COR-L47 (cell line): ENCODE data around the gene RABEPK.
A peak's percentile ranks its signal among the peaks of the same experiment; 100 is the strongest.
"Not testable (repeated sequence)": the region's sequence is repeated elsewhere in the genome, so short reads cannot be mapped to it uniquely, and the experiment has no call there.

Experiments
- DNase-seq: peaks from one replicate; lab custom pipeline; 2025; lab: John Stamatoyannopoulos, UW

RABEPK gene, protein sequence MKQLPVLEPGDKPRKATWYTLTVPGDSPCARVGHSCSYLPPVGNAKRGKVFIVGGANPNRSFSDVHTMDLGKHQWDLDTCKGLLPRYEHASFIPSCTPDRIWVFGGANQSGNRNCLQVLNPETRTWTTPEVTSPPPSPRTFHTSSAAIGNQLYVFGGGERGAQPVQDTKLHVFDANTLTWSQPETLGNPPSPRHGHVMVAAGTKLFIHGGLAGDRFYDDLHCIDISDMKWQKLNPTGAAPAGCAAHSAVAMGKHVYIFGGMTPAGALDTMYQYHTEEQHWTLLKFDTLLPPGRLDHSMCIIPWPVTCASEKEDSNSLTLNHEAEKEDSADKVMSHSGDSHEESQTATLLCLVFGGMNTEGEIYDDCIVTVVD

DNA sequence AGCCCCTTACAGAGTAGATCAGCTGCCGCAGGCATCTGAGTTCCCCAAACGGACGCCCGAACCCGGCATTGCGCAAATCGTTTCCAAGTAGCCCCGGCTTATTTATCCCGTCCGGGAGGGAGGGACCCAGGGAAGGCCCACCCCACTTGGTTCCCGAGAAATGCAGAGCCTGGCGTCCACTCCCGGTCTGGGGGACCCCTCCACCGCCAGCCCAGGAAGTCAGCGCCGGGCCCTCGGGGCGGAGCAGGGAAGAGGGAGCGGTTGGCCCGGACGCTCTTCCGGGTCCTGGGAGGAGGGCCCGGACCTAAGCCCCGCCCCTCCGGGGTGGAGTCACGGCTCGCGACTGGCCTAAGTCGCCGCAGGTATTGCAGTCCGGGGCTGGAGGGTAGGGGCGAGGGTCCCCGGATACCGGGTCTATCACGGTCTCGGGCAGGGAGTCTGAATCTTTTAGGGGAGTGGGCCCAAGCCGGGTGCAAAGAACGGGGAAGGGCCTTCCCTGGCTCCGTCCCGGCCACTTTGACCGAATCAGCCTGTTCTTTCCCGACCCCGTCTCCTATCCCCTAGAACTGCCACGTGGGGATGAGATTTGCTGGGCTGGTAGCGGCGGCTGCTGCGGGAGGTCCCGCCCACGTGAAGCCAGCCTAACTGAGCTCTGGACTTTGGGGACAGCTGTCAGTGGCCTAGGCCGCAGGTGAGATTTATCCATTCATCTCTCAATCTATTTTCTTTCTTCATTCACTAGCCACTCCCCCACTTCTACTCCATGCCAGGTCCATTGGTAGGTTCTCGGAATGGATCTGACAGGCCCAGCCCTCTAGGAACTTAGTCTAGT lies at the start of gene RABEPK:
TSS of gene RABEPK (plus strand) at position 327 of the 832 bp plus-strand sequence. CDS start 2,472 bp downstream, outside the sequence.
- DNase-seq = peak; percentile 84

- DNase-seq = no peak
Observed at GRCh38 chr9:125151730-125152129, 48.6 kb upstream of the RABEPK start.

- DNase-seq = no peak
Observed at GRCh38 chr9:125153712-125154367, 46.5 kb upstream of the RABEPK start.

DNA sequence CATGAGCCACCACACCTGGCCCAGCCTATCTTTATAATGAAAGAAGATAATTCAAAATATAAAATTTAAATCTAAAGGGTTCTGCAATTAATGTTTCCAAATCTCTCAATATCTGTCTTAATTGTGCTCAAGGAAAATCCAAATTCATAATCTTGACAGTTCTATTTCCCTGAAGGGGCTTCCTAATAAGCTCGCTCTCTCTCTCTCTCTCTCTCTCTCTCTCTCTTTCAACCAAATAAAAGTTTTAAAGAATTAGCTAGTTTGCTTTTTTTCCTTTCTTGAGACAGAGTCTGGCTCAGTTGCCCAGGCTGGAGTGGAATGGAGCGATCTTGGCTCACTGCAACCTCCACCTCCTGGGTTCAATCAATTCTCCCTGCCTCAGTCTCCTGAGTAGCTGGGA lies 43.8 kb upstream of the RABEPK start:
- no peak for DNase-seq

- DNase-seq = no peak
Observed at GRCh38 chr9:125160750-125161149, 39.6 kb upstream of the RABEPK start.

DNA sequence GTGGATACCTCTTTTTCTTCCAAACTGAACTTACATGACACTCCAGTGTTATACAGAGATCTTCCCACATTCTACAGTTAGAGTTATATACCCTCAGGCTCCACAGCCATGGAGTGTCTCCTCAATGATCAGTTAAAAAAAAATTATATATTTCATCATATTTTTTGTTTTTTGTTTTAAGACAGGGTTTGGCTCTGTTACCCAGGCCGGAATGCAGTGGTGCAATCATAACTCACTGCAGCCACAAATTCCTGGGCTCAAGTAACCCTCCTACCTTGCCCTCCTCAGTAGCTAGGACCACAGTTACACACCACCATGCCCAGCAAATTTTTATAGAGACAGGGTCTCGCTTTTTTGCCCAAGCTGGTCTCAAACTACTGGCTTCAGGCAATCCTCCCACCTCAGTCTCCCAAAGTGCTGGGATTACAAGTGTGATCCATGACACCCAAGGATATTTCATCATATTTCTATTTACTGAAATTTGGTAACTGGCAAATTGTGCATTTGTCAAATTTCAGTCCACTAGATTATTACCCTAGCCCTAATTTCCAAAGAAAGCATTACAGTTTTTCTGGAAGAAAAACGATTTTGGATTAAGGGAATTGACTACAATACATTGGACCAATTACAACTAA lies 38.9 kb upstream of the RABEPK start:
- DNase-seq = no peak

DNA sequence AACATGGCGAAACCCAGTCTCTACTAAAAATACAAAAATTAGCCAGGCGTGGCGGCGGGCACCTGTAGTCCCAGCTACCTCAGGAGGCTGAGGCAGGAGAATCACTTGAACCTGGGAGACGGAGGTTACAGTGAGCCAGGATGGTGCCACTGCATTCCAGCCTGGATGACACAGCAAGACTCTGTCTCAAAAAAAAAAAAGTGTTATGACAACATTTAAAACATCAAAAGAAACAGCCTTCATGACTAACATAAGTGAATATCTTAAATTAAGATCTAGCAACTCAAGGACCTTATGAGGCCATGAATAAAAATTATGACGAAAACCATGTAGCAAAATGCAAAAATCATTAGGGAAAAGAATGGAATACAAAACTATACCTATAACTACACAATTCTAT lies 37.5 kb upstream of the RABEPK start:
- DNase-seq = not testable (repeated sequence)

DNA sequence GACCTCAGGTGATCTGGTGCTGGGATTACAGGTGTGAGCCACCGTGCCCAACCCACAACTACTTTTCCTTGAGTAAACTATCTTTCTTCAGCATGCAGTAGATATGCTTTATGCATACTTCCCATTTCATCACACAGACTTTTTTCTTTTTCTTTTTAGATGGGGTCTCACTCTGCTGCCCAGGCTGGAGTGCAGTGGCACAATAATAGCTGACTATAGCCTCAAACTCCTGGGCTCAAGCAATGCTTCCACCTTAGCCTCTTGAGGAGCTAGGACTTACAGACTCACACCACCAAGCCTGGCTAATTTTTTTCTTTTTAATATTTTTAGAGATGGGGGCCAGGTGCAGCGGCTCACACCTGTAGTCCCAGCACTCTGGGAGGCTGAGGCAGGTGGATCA lies 33.6 kb upstream of the RABEPK start:
- no peak for DNase-seq

GRCh38 chr9:125169895-125170294 lies 30.4 kb upstream of the RABEPK start:
- DNase-seq = no peak

GRCh38 chr9:125172031-125172755 lies 28.1 kb upstream of the RABEPK start:
- DNase-seq = no peak

DNA sequence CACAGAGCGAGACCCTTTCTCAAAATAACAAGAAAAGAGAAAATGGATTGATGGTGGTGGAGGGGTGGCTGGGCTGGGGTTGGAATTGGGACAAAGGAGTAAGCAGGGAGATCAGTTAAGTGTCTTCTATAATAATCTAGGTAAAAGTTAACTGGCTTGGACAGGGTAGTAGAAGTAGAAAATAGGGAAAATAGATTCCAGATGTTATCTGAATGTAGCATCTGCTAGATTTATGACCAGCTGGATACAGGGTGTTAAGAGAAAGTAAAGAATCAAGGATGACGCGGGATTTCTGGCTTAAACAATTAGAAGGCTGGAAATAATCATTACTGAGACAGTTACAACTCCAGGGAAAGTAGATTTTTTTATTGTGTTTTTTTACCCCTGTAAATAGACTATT lies 23.7 kb upstream of the RABEPK start:
- DNase-seq = no peak

GRCh38 chr9:125177888-125178287 lies 22.5 kb upstream of the RABEPK start:
- no peak for DNase-seq

GRCh38 chr9:125179776-125180175 lies 20.6 kb upstream of the RABEPK start:
- DNase-seq = not testable (repeated sequence)

- no peak for DNase-seq
Observed at GRCh38 chr9:125180876-125181275, 19.5 kb upstream of the RABEPK start.

DNA sequence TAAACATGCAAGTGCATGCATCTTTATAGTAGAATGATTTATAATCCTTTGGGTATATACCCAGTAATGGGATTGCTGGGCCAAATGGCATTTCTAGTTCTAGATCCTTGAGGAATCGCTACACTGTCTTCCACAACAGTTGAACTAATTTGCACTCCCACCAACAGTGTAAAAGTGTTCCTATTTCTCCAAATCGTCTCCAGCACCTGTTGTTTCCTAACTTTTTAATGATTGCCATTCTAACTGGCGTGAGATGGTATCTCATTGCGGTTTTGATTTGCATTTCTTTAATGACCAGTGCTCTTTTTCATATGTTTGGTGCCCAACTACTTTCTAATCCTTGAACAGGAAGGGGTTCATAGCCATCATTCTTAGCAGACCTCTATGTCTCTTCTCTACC lies 18.6 kb upstream of the RABEPK start:
- not testable (repeated sequence) for DNase-seq

DNA sequence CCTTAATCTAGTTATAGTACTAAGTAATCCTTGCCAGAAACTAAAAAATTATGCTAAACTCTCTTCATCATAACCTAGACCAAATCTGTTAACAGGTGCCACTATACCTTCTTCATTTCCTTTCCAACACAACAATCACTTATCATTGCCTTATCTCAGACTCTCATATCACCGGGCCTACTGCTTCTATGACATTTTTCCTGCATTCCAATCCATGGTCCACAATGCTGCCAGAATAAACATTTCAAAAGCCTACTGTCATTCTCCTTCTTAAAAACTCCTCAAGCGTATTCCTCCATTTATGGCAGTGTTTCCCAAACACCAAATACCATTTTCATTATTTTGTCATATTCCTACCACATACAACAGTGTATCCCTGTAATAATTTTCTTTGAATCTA lies 17.3 kb upstream of the RABEPK start:
- DNase-seq = no peak

GRCh38 chr9:125183561-125183960 lies 16.8 kb upstream of the RABEPK start:
- DNase-seq = no peak

DNA sequence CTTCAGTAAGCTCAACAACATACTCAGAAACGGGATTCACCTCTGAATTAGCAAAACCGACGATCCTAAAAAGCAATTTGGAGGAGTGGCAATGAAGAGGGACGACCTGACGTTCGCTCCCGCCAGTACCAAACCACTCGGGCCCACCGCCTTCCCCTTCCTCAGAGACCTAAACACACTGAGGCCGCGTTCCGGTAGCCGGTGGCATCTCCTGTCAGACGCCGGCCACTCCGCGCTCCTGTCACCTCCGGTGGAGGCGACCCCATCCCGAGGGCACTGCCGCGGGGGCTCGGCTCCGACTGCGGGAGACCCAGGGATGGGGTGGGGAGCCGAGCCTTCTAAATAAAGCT lies 11.4 kb upstream of the RABEPK start:
- no peak for DNase-seq

DNA sequence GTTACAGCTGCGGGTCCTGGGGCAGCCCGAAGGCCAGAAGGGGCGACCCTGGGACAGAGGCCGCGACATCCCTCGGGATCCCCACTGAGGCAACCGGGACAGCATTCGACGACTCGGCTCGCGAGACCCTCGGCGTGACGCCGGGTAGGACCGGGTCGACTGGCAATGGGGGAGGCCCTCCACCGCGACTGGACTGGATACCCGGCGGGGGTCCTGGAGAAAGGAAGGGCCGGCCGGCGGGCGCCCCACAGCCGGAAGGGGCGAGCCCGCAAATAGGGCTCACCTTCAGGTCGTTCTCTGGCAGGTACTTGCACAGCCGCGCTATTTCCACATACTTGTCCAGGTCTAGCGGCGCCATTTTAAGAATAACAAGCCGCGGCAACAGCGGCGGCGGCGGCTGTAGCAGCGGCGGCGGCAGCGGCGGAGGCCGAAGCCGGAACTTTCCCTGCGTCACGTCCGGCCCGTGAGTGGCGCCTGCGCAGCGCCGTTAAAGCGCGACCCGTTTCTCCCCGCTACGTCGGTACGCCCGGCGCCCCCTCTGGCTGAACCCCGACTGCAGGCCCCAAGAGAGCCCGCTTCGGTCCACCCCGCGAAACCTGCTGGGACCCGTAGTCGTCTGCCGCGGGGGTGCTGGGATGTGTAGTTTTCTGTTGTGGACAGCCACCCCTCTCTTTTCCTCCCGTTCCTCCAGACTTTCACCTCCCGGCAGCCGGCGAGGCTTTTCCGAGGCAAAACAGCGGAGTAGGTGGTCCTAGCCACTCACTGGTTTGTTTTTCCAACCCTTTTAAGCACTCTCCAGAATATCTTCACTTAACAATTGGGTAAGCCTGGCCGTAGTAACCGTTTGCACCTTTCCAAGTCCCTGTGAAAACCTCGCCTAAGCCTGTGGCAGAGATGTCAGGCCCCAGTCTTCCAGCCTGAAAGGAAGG lies 10.7 kb upstream of the RABEPK start, which contains the start of gene PPP6C:
TSS of gene PPP6C (minus strand) at position 443 of the 929 bp plus-strand sequence. CDS start at position 358, 85 bp downstream.
- DNase-seq = peak; percentile 97

DNA sequence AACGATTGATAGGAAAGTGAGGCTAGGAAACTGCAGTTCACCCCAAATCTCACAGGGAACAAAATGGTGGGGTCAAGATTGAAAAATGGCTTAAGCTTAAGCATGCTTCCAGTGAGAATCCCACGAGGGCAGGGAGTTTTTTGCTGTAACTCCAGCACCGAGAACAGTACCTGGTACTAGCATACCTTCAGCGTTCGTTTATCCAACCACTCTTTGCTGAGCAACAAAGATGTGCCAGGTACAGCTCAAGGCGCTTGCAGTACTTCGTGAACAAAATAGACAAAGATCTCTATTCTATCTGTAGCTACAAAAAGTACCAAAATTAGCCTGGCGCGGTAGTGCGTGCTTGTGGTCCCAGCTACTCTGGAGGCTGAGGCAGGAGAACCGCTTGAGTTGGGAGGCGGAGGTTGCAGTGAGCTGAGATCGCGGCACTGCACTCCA lies 10.0 kb upstream of the RABEPK start:
- no peak for DNase-seq
